HG02759 (cell line): Measurements from ENCODE around the gene ADAMTS17.

Source experiments
- ATAC-seq: cut with Tn5 transposase; IDR thresholded peaks from one replicate; pipeline ENCODE4 v1.9.1; 2021; ENCODE audit warnings: mild to moderate bottlenecking, moderate library complexity; ENCODE audit not compliant: unreplicated experiment

The ADAMTS17 gene

DNA sequence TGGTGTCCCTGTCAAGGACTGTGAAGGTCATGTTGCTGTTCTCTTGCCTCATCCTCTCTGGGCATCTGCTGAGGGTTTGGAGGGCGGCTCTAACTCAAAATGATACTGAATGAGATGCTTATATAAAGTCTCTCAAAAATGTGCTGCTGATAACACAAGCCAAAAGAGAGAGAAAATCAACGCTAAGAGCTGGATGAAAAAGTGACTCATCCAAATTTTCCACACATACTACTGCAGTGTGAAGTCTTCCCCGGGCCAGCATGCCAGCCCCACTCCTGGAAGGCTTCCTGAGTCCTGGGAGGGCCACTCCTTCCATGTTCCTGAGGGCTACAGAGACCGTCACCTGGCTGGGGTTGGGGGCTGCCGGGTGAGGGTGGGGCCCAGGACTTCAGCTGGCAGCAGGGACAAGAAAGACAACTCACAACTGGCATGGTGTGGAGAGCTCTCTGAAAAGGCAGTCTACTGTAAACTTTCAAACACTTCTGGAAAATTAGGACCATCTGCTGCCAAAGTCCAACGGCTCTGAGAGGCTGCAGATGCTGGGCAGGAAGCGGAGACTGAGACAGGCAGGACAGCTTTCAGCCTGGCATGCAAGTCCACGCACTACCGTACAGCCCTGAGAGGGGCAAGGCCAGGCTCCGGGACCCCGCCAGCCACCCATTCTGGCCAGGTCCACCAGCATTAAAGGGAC, 200.3 kb downstream of the ADAMTS17 start:
- ATAC-seq, result no peak

- no peak for ATAC-seq
Measured at GRCh38 chr15:100140527-100141308, 201.1 kb downstream of the ADAMTS17 start.

DNA sequence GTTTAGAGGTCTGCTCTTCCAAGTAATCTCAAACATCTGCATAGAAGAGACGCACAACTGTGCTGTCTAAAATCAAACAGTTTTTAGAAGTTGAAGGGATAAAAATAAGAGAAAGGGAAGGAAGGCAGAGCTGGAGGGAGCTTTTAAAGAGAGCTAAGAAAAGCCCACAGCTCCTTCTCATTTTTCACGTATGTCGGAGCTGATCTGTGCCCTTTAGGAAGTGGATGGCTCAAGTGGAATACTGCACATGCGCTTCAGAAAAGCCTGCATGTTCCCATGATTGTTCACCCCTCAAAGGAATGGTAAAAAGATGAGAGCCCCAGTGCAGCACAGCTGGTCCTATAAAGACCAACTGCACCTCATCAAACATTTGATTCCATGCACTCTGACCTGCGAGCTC, 207.2 kb downstream of the ADAMTS17 start:
- no peak for ATAC-seq

- no peak for ATAC-seq
Measured at GRCh38 chr15:100134089-100134583, 207.6 kb downstream of the ADAMTS17 start.

DNA sequence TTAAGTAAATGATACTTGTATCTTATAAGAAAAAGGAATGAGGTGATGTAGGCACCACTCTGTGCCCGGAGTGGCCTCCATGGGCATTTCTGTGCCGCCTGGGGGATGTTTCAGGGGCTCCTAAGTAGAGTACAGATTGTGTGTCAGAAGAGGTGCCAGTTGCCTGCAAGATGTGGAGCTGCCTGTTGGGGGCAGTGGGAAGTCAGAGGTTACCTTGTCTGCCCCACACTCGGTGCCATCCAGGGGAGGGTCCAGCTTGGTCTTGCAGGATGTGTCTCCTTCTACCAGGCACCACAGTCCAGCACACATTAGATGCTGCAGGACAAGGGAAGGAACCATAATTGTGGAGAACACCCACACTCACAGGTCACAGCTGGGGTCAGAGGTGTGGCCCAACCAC, 208.8 kb downstream of the ADAMTS17 start:
- no peak for ATAC-seq

DNA sequence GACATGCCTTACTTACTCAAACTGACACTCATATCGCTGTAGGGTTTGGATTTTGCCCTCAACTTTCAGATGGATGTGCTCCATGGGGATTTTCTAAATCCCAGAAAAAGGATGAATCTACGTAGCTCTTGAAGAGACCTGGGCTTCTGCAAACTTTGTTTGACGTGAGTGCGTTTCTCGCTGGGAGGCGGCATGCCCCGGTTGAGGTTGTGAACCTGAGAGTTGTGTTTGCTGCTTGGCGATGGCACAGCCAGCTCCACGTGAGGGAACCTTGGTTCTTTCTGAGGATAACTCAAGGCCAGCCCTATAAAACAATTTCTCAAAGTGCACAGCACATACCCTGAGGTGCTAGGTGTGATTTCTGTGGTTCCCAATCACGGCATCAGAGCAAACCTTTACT, 209.5 kb downstream of the ADAMTS17 start:
- no peak for ATAC-seq

DNA sequence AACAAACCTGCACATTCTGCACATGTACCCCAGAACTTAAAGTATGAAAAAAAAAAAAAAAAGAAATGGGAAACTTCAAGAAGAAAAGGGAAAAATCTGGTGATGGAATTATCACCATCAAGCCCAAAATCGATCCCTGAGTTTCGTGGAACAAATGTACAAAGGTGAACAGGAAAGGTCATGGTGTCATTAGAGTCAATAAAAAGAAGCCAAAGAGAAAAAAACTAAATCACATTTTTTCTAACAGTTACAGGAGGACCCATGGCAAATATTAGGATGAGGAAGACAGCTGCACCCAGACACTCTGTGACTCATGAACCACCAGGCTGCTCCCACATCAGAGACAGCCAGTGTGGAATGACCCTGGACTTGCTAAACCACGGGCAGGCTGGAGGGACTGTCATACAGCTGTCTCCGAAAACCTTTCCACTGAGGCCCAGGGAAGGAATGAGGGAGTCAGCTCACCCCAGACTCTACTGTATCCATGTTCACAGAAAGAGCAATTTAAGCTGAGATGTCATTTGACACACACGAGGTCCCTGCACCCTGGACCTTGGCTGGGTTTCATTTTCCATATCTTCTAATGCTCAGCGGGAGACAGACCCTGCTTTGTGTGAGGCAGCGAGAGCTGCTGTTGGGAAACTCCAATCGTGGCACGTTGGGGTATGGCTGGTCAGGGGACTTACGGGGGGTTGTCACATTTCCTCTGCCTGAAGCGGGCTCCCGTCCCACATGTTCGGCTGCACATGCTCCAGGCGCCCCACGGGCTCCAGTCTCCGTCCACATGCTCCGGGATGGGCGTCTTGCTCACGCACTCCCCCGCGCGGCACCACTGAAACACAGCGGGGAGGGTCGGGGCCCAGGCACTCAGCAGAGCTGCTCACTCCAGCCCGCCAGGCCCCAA, 210.2 kb downstream of the ADAMTS17 start:
- no peak for ATAC-seq

DNA sequence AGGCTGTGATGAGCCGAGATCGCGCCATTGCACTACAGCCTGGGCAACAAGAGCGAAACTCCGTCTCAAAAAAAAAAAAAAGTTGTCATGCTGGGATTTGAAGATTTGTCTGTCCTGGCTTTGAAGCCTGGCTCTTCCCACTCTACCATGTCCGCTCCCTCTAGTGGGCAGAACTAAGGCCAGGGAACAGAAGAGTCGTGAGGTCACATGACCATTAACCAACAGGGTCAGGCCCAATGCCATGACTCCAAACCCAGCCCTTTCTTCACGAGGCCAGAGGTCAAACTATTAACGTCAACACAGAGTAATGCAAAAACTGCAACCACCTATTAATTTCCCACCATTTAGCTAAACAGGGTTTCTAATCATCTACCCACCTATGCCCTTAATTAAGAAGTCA, 212.1 kb downstream of the ADAMTS17 start:
- no peak for ATAC-seq

DNA sequence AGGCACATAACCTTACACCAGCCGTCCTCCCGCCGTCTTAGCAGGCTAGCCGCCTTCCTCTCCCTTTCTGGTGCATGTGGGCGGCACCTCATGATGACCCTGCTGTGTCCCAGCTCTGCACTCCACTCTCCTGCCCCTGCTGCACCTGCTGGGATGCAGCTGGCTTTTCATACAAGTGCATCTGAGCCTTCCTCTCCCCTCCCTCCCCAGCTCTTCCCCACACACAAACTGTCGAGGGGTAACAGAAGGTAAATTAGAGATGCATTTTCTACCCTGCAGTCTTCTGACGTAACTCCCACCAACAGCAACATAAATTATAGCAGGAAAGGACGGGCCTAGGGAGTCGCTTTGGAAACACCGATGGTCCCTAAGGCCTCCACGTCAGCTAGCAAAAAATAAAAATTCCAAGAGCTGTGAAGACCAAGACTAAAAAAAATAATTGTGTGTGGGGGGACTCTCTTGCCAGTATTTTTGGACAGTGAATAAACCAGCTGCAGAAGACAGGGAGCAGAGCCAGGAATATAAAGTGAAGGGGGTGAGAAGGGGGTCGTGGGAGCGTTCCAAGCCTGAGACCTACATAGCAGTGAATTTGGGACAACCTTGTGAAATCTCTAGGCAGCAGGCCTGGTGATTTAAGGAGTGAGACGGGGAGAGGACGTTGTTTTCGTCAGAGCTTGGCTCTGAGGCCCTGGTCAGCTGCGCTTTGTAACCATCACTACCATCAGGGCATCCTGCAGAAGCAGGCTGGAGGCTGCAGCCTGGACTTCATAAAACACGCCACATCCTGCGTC, 216.2 kb downstream of the ADAMTS17 start:
- ATAC-seq, result no peak

- no peak for ATAC-seq
Measured at GRCh38 chr15:100124936-100125335, 216.8 kb downstream of the ADAMTS17 start.

GRCh38 chr15:100124361-100124760, 217.4 kb downstream of the ADAMTS17 start:
- no peak for ATAC-seq

DNA sequence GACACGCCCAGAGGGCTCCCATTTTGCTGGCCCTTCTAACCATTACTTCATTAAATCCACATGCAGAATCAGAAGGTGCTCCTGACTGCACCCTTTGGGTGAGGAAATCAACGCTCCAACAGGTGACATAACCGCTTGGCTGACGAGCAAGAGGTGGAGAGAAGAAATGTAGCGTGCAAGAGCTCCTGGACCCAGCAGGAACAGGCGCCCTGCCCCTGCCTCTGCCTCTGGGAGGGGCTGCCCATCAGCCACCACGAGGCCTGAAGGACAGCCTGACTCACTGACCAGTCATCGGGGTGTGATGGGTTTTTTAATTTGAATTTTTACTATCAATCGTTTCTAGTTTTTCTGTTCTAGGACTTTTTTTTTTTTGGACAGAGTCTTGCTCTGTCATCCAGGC, 218.2 kb downstream of the ADAMTS17 start:
- no peak for ATAC-seq

GRCh38 chr15:100121285-100121684, 220.5 kb downstream of the ADAMTS17 start:
- no peak for ATAC-seq

DNA sequence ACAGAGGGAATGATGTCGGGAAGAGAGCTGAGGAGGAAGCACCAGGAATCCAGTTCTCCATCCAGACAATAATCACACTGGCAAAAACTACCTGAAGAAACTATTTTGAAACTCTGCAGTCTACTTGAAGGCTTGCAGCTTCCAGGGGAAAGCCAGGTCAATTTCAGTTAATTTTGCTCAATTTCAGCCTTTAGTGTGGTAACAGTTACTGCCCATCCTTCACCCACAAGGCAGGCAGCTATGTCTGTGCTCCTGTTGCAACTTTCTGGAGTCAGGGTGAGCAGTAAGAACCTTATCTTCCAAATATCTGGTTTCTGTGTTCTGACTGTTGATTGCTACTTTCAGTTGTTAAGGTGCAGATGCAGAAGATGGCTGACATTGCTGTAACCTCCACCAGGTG, 221.7 kb downstream of the ADAMTS17 start:
- no peak for ATAC-seq

- ATAC-seq, result no peak
Measured at GRCh38 chr15:100118546-100118945, 223.2 kb downstream of the ADAMTS17 start.

DNA sequence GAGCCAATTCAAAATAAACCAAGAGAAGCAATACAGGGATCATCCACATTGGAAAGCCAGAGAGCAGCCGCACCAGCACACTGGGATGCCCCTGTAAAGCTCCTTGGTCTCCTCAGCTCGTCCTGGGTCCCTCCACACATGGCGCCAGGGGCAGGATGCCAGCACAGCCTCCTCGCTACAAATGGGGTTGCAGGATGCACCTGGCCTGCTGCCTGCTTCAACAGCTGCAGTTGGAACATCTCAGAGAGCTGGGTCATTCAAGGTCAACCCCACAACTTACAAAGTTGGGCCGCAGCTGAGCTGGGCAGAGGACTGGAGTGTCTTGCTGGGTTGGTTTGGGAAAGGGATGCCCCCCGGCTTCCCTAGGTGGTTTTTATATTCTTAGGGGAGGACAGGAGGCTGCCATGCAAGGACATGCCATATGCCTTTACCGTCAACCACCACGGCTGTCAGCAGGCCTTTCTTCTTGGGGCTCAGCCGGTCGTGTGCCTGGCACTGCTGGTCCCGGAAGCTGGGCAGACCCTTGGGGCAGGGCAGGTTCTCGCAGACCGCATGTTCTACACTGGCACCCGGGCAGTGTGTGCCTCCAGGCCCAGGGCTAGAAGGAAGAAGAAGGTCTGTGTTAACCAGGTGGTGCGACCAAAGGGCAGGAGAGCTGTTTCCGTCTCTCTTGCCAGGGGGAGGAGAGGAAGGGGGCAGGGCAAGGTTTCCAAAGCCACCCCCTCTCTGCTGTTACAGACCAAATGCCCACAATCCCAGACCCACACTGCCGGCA, 225.2 kb downstream of the ADAMTS17 start:
- ATAC-seq, result no peak

DNA sequence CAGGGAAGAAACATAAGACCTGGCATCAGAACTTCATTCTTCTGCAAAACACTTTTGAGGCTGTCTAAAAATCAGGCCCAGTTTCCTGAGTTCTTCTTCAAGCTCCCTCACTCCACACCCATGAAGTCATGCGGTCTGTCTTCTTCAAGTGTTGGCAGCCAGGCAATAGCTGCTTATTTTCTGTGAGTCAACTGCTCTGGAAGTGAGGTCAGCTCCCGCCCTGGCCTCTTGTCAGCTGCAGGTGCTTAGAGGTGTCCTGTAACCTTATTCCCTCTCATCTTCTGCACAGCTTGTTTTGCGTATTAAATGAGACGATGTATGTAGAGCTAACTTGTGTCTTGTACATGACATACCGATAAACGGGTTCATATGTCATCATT, 226.1 kb downstream of the ADAMTS17 start:
- ATAC-seq, result no peak

DNA sequence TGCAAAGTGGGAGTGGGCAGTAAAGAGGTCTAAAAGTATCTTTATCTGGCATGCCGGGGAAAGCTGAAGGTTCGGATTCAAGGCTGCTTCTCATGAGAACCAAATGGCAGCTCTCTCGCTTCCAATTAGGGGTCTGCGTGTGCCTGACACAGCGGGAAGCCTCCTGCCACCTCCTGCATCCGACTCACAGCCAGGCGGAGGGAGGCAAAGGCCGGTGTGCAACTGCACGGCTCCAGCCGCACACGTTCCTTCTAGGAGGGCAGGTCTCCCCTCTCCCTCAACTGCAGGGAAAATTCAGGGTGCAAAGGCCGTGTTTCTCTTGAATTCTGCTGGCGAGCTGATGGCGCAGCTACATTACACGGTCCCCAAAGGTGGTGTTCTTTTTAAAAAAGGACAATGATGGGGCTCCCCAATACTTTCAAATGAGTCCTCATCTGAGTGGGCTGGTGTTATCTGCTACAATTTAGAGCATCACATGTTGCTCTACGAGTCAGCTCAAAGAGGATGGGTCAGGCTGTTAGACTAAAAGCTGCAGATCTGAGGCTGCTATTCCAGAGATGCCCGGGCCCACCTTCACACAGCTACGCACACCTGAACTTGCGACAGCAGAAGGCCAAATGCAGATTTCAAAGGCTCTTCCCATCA, 226.6 kb downstream of the ADAMTS17 start:
- ATAC-seq, result no peak

GRCh38 chr15:100114571-100114970, 227.2 kb downstream of the ADAMTS17 start:
- ATAC-seq, result no peak
